Spleen (tissue), 11 donors: ENCODE data around the gene CDC14B. TPM values are rescaled to one million over a fixed set of nuclear protein-coding genes. Genes with fewer than 3 reads are reported as not detected.

ENCODE experiments used
- DNase-seq: peaks from one replicate; pipeline ENCODE4 v3.0.0-alpha.2; 2020
- H3K27ac ChIP-seq, 8 donors: fragments of 200-600 bp; sonication (generic) in 7 of 8; 1 replicate in 4 of 8; 2 replicates in 4 of 8; pipeline versions ENCODE4 v1.5.0 to v1.8.0; 2016 to 2021; ENCODE audit warnings: inconsistent platforms in 4 of 8, mild to moderate bottlenecking in 4 of 8, moderate library complexity in 1 of 8
- H3K27me3 ChIP-seq, 7 donors: fragments of 200-600 bp; sonication (generic) in 6 of 7; replicated peaks in 1 of 7; 1 replicate in 4 of 7; 2 replicates in 3 of 7; pipeline versions ENCODE4 v1.5.0 to v1.8.0; 2016 to 2021; ENCODE audit warnings: inconsistent platforms in 3 of 7, mild to moderate bottlenecking in 1 of 7
- H3K36me3 ChIP-seq, 6 donors: fragments of 200-600 bp; sonication (generic) in 5 of 6; 1 replicate in 4 of 6; 2 replicates in 2 of 6; pipeline versions ENCODE4 v1.5.0 to v1.8.0; 2016 to 2021; ENCODE audit warnings: inconsistent platforms in 2 of 6
- H3K4me1 ChIP-seq, 6 donors: fragments of 200-600 bp; sonication (generic) in 5 of 6; 1 replicate in 3 of 6; 2 replicates in 3 of 6; pipeline versions ENCODE4 v1.5.0 to v1.8.0; 2016 to 2021; ENCODE audit warnings: inconsistent platforms in 3 of 6
- H3K4me3 ChIP-seq, 8 donors: fragments of 200-600 bp; sonication (generic) in 7 of 8; 1 replicate in 4 of 8; 2 replicates in 4 of 8; pipeline versions ENCODE4 v1.5.0 to v1.8.0; 2016 to 2021; ENCODE audit warnings: inconsistent platforms in 4 of 8, mild to moderate bottlenecking in 4 of 8, moderate library complexity in 2 of 8
- H3K9me3 ChIP-seq, 8 donors: fragments of 200-600 bp; sonication (generic) in 7 of 8; 1 replicate in 4 of 8; 2 replicates in 4 of 8; pipeline versions ENCODE4 v1.5.0 to v1.8.0; 2016 to 2021; ENCODE audit warnings: inconsistent platforms in 4 of 8
- POLR2A ChIP-seq, 3 donors: fragments of 450-650 bp; IDR thresholded peaks; one replicate each; pipeline ENCODE4 v1.5.1; 2017; ENCODE audit warnings: antibody characterized with exemption in 3 of 3, mild to moderate bottlenecking in 1 of 3
- POLR2AphosphoS5 ChIP-seq, 3 donors: sonication (generic); formaldehyde crosslinking; IDR thresholded peaks; one replicate each; pipeline ENCODE4 v1.5.1; 2017; ENCODE audit warnings: antibody characterized with exemption in 3 of 3
- WGBS, 5 donors: extraction: QIAGEN DNeasy Blood & Tissue Kit in 3 of 5; methylation state at CpG; one replicate each; pipeline versions ENCODE4 v1.1.5 to v1.1.7; 2013 to 2018; 5-methylcytosine and 5-hydroxymethylcytosine counted together
- intact Hi-C: fragments of 100-400 bp; cut with DNase I; formaldehyde crosslinking; loops from one replicate; pipeline ENCODE4 v1.15.0; 2023; ENCODE audit warnings: low total_unique reads
- polyA plus RNA-seq, 3 donors: library from polyadenylated mRNA; stranded (reverse); fragments of 200-250 nt; gene quantifications; one replicate each; pipeline ENCODE4 v1.2.1, GENCODE V29; 2013
- total RNA-seq, 7 donors: library from RNA; depleted of rRNA in 3 of 7; stranded (reverse); fragments of >200 nt in 3 of 7; fragmentation: NEBNext Ultra II Directional in 4 of 7; extraction: Animal tissue kit (Norgen Biotek cat#: 25700) in 4 of 7; gene quantifications; one replicate each; pipeline versions ENCODE4 v1.1.0 to v1.2.1, GENCODE V29; 2016 to 2021
- TF ChIP-seq, protein P1 (sequence below), 11 experiments: fragments of 200-600 bp in 7 of 11; fragments of 450-650 bp in 4 of 11; sonication (generic) in 4 of 11; IDR thresholded peaks in 8 of 11; conservative IDR thresholded peaks in 3 of 11; 1 replicate in 7 of 11; 2 replicates in 4 of 11; pipeline versions ENCODE4 v1.4.0 to v1.8.0; 2016 to 2021; ENCODE audit warnings: antibody characterized with exemption in 11 of 11, inconsistent platforms in 4 of 11, mild to moderate bottlenecking in 1 of 11
- donor health status: healthy with polysubstance abuse.
- donor health status: DM: no; HTN: no; CAD: no; lungs with moderate emphysema.
- donor health status: DM: no; HTN: no; CAD: no.
- donor health status: Bipolar disorder and iron deficiency.
- donor health status: healthy.
- donor health status: DM: no; HTN: no; CAD: no.
- donor health status: DM: yes; HTN: yes; CAD: no.

The CDC14B gene
- total and polyA plus RNA-seq, 10 donors, result 1.3 to 10.0 (median 5.8) TPM

DNA sequence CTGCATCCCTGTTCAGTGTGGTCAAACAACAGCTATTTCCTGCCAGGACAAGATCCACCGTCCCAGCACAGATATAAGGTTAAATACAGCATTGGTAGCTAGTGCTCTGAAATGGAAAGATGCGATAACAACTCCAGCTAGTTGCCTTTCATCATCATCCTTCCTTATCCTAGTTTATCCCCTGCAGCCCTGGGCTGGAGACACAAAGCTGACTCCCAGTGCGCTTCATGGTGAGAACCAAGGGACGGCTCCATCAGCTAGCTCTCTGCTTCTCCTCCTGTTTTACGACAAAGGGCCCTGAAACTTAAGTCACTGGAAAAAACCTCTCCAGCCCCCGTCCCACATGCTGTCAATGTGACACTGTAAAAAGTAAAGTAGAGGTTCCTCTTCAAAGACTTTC is 37.9 kb downstream of the CDC14B start:
- Histone ChIP-seq H3K36me3 (no peaks in the 10 kb centered on the region), H3K27ac (no peak overlapping the region), H3K4me3 (no peak overlapping the region), H3K27me3 (no peaks in the 10 kb centered on the region), H3K9me3 (no peaks in the 10 kb centered on the region), H3K4me1 (no peaks in the 10 kb centered on the region)
- intact Hi-C loops, result no loop called here
- DNase-seq, result no peak
- TF ChIP-seq POLR2A (IDR thresholded peaks at IDR 0.05) (no peak), POLR2AphosphoS5 (IDR thresholded peaks at IDR 0.05) (no peak)
- TF ChIP-seq, protein P1, sequence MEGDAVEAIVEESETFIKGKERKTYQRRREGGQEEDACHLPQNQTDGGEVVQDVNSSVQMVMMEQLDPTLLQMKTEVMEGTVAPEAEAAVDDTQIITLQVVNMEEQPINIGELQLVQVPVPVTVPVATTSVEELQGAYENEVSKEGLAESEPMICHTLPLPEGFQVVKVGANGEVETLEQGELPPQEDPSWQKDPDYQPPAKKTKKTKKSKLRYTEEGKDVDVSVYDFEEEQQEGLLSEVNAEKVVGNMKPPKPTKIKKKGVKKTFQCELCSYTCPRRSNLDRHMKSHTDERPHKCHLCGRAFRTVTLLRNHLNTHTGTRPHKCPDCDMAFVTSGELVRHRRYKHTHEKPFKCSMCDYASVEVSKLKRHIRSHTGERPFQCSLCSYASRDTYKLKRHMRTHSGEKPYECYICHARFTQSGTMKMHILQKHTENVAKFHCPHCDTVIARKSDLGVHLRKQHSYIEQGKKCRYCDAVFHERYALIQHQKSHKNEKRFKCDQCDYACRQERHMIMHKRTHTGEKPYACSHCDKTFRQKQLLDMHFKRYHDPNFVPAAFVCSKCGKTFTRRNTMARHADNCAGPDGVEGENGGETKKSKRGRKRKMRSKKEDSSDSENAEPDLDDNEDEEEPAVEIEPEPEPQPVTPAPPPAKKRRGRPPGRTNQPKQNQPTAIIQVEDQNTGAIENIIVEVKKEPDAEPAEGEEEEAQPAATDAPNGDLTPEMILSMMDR (IDR thresholded peaks at IDR 0.05 in 8 of 11, conservative IDR thresholded peaks at IDR 0.05 in 3 of 11), result no peak
- 75 to 83% (median 81%) methylated on average over 6 of the region's 6 CpGs for WGBS, 5 donors

DNA sequence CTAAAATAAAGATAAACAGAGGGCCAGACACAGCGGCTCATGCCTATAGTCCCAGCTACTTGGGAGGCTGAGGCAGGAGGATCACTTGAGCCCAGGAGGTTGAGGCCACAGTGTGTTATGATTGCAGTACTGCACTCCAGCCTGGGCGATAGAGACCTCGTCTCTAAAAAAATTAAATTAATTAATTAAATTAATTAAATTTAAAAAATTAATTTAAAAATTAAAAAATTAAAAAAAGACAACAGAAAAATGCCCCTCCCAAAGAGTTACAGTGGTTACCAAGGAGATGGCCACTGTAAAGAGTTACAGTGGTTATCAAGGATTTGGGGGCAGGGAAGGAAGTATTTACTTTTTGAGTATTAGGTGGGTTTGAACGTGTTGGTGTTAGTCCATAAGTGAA is 38.3 kb downstream of the CDC14B start:
- TF ChIP-seq, protein P1 (IDR thresholded peaks at IDR 0.05 in 8 of 11, conservative IDR thresholded peaks at IDR 0.05 in 3 of 11), result no peak

DNA sequence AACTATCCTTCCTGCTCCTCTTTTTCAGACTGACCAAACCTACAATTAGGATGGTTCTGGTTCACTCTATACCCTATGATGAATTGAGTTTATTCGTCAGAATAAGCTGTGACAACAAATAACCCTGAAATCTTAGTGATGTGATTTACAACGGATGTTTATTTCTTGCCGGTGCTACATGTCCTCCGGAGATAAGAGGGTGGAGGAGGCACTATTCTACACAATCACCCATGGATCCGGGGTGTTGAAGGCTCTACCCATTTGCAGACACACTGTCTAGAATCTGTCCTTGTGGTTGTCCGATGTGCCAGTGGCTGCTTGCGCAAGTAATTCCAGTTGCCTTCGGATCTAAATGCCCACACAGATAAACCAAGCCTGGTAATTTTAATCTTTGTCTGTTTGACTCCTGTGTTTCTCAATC is 44.7 kb downstream of the CDC14B start:
- TF ChIP-seq, protein P1 (IDR thresholded peaks at IDR 0.05 in 8 of 11, conservative IDR thresholded peaks at IDR 0.05 in 3 of 11), result no peak
- TF ChIP-seq POLR2A (IDR thresholded peaks at IDR 0.05), result no peak
- no peak for TF ChIP-seq POLR2AphosphoS5 (IDR thresholded peaks at IDR 0.05)
- no peak for DNase-seq
- no peak overlapping the region for H3K4me3 ChIP-seq
- H3K27ac ChIP-seq, result no peak overlapping the region
- WGBS, 5 donors, result 76 to 86% (median 80%) methylated on average over 8 of the region's 8 CpGs
- intact Hi-C loops, result no loop called here
- no peaks in the 10 kb centered on the region for H3K9me3 ChIP-seq
- no peaks in the 10 kb centered on the region for H3K36me3 ChIP-seq
- H3K27me3 ChIP-seq, result peaks cover 0 to 10% (median 0%) of the 10 kb centered on the region in 7 donors
- no peaks in the 10 kb centered on the region for H3K4me1 ChIP-seq

More for the DNA sequence above, 38.3 kb downstream of the CDC14B start:
- intact Hi-C loops, result no loop called here
- Histone ChIP-seq H3K36me3 (no peaks in the 10 kb centered on the region), H3K4me1 (no peaks in the 10 kb centered on the region), H3K27ac (no peak overlapping the region), H3K4me3 (no peak overlapping the region), H3K27me3 (peaks cover 0 to under 1% (median 0%) of the 10 kb centered on the region in 7 donors), H3K9me3 (no peaks in the 10 kb centered on the region)
- DNase-seq, result no peak
- 79 to 90% (median 89%) methylated on average over 4 of the region's 4 CpGs for WGBS, 5 donors

DNA sequence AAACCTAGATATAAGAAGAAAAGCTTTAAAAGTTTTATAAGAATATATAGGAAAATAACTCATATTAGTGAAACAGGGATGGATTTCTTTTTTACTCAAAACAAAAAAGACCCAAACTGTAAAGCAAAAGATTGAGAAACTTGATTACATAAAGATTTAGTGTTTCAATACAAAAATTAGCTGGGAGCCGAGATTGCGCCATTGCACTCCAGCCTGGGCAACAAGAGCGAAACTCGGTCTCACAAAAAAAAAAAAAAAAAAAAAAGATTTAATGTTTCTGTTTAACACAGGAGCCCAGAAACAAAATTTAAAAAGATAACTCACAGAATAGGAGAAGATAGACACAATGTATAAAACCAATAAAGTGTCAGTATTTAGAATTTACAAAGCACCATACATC is 45.2 kb downstream of the CDC14B start:
- TF ChIP-seq, protein P1 (IDR thresholded peaks at IDR 0.05 in 8 of 11, conservative IDR thresholded peaks at IDR 0.05 in 3 of 11), result no peak
- TF ChIP-seq POLR2A (IDR thresholded peaks at IDR 0.05), result no peak
- intact Hi-C loops, result no loop called here
- H3K4me3 ChIP-seq, result no peak overlapping the region
- no peaks in the 10 kb centered on the region for H3K4me1 ChIP-seq
- H3K9me3 ChIP-seq, result no peaks in the 10 kb centered on the region
- no peak for DNase-seq
- 62 to 90% (median 78%) methylated on average over 4 of the region's 4 CpGs for WGBS, 5 donors
- peaks cover 0 to 10% (median 0%) of the 10 kb centered on the region in 7 donors for H3K27me3 ChIP-seq
- no peak overlapping the region for H3K27ac ChIP-seq
- H3K36me3 ChIP-seq, result no peaks in the 10 kb centered on the region
